Right lobe of liver (tissue), 4 donors: ENCODE measurements around the gene SP140L.

Experiments used
- POLR2A ChIP-seq: fragments of 450-650 bp; IDR thresholded peaks from one replicate; pipeline ENCODE4 v1.6.1; 2017; ENCODE audit warnings: antibody characterized with exemption, mild to moderate bottlenecking
- TF ChIP-seq, protein P1 (sequence below), 4 donors: fragments of 200-600 bp in 3 of 4; fragments of 450-650 bp in 1 of 4; IDR thresholded peaks; one replicate each; pipeline versions ENCODE4 v1.5.1 to v1.8.0; 2016 to 2022; ENCODE audit warnings: antibody characterized with exemption in 4 of 4, mild to moderate bottlenecking in 2 of 4
- donor health status: DM: no; HTN: no; CAD: no.
- donor health status: DM: no; HTN: no; CAD: no.
- donor health status: DM: no; HTN: yes; CAD: no.

DNA sequence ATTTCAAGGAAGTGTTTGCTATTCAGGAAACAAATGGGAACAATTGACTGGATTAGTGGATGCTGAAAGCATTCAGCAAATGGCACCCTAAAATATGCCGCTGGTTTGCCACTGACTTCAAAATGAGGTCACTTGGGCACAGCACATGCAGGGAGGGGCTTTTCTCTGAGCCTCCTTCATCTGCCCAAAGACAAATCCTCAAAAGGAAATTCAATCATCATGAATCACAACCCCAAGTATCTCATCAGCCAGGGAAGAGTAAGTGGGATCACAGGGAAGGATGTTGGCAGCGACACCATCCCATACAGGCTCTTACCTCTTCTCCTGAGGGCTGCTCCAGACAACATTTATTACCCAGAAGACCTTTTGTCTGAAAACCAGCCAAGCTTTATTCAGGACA is 14.4 kb upstream of the SP140L start:
- TF ChIP-seq, protein P1, sequence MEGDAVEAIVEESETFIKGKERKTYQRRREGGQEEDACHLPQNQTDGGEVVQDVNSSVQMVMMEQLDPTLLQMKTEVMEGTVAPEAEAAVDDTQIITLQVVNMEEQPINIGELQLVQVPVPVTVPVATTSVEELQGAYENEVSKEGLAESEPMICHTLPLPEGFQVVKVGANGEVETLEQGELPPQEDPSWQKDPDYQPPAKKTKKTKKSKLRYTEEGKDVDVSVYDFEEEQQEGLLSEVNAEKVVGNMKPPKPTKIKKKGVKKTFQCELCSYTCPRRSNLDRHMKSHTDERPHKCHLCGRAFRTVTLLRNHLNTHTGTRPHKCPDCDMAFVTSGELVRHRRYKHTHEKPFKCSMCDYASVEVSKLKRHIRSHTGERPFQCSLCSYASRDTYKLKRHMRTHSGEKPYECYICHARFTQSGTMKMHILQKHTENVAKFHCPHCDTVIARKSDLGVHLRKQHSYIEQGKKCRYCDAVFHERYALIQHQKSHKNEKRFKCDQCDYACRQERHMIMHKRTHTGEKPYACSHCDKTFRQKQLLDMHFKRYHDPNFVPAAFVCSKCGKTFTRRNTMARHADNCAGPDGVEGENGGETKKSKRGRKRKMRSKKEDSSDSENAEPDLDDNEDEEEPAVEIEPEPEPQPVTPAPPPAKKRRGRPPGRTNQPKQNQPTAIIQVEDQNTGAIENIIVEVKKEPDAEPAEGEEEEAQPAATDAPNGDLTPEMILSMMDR (IDR thresholded peaks at IDR 0.05) = no peak
- TF ChIP-seq POLR2A = no peak
